Ishikawa (cell line): ENCODE measurements around the gene IL1RAPL1.

Experiments
- CEBPB ChIP-seq: IDR thresholded peaks from 2 replicates; pipeline ENCODE4 v1.6.1; 2012
- CREB1 ChIP-seq: IDR thresholded peaks from 2 replicates; pipeline ENCODE4 v1.6.1; 2012; ENCODE audit warnings: low read depth
- EGR1 ChIP-seq: IDR thresholded peaks from 2 replicates; pipeline ENCODE4 v1.6.1; 2012
- EP300 ChIP-seq: IDR thresholded peaks from 2 replicates; pipeline ENCODE4 v1.6.1; 2012; ENCODE audit warnings: borderline replicate concordance
- FOXM1 ChIP-seq: IDR thresholded peaks from 2 replicates; pipeline ENCODE4 v1.6.1; 2012; ENCODE audit warnings: low read depth, borderline replicate concordance
- NFIC ChIP-seq: IDR thresholded peaks from 2 replicates; pipeline ENCODE4 v1.6.1; 2012
- RAD21 ChIP-seq: IDR thresholded peaks from 2 replicates; pipeline ENCODE4 v1.6.1; 2012; ENCODE audit warnings: low read depth
- TAF1 ChIP-seq: IDR thresholded peaks from 2 replicates; pipeline ENCODE4 v1.6.1; 2012; ENCODE audit warnings: low read depth, mild to moderate bottlenecking
- TCF12 ChIP-seq: IDR thresholded peaks from 2 replicates; pipeline ENCODE4 v1.6.1; 2012; ENCODE audit warnings: low read depth
- TEAD4 ChIP-seq: IDR thresholded peaks from 2 replicates; pipeline ENCODE4 v1.6.1; 2012
- USF1 ChIP-seq: IDR thresholded peaks from 2 replicates; pipeline ENCODE4 v1.6.1; 2012
- YY1 ChIP-seq: IDR thresholded peaks from 2 replicates; pipeline ENCODE4 v1.6.1; 2012; ENCODE audit warnings: low read depth
- ZBTB7A ChIP-seq: IDR thresholded peaks from 2 replicates; pipeline ENCODE4 v1.6.1; 2012; ENCODE audit warnings: low read depth
- TF ChIP-seq, protein P1 (sequence below): IDR thresholded peaks from 2 replicates; pipeline ENCODE4 v1.6.1; 2012; ENCODE audit warnings: low read depth, mild to moderate bottlenecking
- TF ChIP-seq, protein P2 (sequence below): IDR thresholded peaks from 2 replicates; pipeline ENCODE4 v1.6.1; 2012

Gene IL1RAPL1

DNA sequence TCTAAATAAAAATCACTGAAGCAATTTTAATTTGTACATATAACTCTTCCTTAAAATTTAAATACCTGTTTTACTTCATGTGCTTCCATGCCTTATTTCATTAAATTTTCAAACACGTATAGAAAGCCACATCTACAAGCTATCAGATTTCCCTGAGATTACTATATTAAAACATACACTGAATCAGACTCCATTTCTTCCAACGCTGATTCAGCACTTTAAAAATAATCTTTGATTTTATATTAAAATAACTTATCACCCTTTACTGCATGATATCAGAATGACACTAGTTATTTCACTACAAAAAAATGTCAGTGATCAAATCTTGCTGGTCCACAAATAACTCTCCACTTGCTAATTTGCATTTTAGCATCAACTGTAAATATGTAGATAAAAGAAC lies 550.8 kb downstream of the IL1RAPL1 start:
- TF ChIP-seq TEAD4 = no peak
- TF ChIP-seq, protein P1, sequence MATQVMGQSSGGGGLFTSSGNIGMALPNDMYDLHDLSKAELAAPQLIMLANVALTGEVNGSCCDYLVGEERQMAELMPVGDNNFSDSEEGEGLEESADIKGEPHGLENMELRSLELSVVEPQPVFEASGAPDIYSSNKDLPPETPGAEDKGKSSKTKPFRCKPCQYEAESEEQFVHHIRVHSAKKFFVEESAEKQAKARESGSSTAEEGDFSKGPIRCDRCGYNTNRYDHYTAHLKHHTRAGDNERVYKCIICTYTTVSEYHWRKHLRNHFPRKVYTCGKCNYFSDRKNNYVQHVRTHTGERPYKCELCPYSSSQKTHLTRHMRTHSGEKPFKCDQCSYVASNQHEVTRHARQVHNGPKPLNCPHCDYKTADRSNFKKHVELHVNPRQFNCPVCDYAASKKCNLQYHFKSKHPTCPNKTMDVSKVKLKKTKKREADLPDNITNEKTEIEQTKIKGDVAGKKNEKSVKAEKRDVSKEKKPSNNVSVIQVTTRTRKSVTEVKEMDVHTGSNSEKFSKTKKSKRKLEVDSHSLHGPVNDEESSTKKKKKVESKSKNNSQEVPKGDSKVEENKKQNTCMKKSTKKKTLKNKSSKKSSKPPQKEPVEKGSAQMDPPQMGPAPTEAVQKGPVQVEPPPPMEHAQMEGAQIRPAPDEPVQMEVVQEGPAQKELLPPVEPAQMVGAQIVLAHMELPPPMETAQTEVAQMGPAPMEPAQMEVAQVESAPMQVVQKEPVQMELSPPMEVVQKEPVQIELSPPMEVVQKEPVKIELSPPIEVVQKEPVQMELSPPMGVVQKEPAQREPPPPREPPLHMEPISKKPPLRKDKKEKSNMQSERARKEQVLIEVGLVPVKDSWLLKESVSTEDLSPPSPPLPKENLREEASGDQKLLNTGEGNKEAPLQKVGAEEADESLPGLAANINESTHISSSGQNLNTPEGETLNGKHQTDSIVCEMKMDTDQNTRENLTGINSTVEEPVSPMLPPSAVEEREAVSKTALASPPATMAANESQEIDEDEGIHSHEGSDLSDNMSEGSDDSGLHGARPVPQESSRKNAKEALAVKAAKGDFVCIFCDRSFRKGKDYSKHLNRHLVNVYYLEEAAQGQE = no peak
- no peak for TF ChIP-seq FOXM1
- no peak for TF ChIP-seq TAF1
- TF ChIP-seq ZBTB7A = no peak
- TF ChIP-seq, protein P2, sequence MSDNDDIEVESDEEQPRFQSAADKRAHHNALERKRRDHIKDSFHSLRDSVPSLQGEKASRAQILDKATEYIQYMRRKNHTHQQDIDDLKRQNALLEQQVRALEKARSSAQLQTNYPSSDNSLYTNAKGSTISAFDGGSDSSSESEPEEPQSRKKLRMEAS = no peak
- TF ChIP-seq NFIC = no peak
- no peak for TF ChIP-seq USF1
- no peak for TF ChIP-seq EP300
- TF ChIP-seq YY1 = no peak
- TF ChIP-seq CEBPB = no peak
- no peak for TF ChIP-seq CREB1
- no peak for TF ChIP-seq RAD21
- no peak for TF ChIP-seq TCF12
- no peak for TF ChIP-seq EGR1

GRCh38 chrX:29143356-29143755 lies 556.1 kb downstream of the IL1RAPL1 start:
- no peak for TF ChIP-seq TCF12
- TF ChIP-seq, protein P2 = no peak
- no peak for TF ChIP-seq FOXM1
- no peak for TF ChIP-seq NFIC
- TF ChIP-seq CREB1 = no peak
- TF ChIP-seq USF1 = no peak
- no peak for TF ChIP-seq RAD21
- TF ChIP-seq TAF1 = no peak
- TF ChIP-seq, protein P1 = no peak

GRCh38 chrX:29143756-29144155 lies 556.5 kb downstream of the IL1RAPL1 start:
- TF ChIP-seq USF1 = no peak
- TF ChIP-seq TEAD4 = no peak
- no peak for TF ChIP-seq YY1
- TF ChIP-seq ZBTB7A = no peak
- TF ChIP-seq EGR1 = no peak
- TF ChIP-seq, protein P2 = no peak
- no peak for TF ChIP-seq TCF12
- TF ChIP-seq, protein P1 = no peak
- no peak for TF ChIP-seq CREB1
- TF ChIP-seq FOXM1 = no peak
- no peak for TF ChIP-seq NFIC
- no peak for TF ChIP-seq RAD21
- TF ChIP-seq EP300 = no peak
- no peak for TF ChIP-seq TAF1
- TF ChIP-seq CEBPB = no peak

GRCh38 chrX:29145316-29145715 lies 558.1 kb downstream of the IL1RAPL1 start:
- TF ChIP-seq, protein P2 = no peak
- TF ChIP-seq, protein P1 = no peak
- TF ChIP-seq USF1 (no peak), FOXM1 (no peak), YY1 (no peak), RAD21 (no peak), TCF12 (no peak), CEBPB (no peak), CREB1 (no peak), EP300 (no peak), NFIC (no peak), TEAD4 (no peak), TAF1 (no peak)
